PC-3 (cell line): ENCODE results near the gene HOXA10. TPM values are rescaled to one million over a fixed set of nuclear protein-coding genes. Genes with fewer than 3 reads are reported as not detected.
A peak's percentile ranks its signal among the peaks of the same experiment; 100 is the strongest.

Experiments used
- ATAC-seq: fragments of 200-7000 bp; cut with Tn5 transposase; 2 replicates; pipeline ENCODE4 v1.9.1; 2020; ENCODE audit warnings: mild to moderate bottlenecking, moderate library complexity
- BruUV-seq: library from RNA; stranded (reverse); fragments of 400-500 nt; replicated peaks from 2 replicates; lab custom pipeline; 2021; lab: Mats Ljungman, UMichigan
- CTCF ChIA-PET: fragments of 300-600 bp; sonication (Branson Sonifier 250); formaldehyde crosslinking; loops from one replicate; lab custom pipeline; 2022; ENCODE audit warnings: antibody characterized with exemption; lab: Charles Lee
- POLR2A ChIA-PET: fragments of 300-600 bp; sonication (Branson Sonifier 250); formaldehyde crosslinking; loops from one replicate; lab custom pipeline; 2022; ENCODE audit warnings: antibody characterized with exemption; ENCODE audit not compliant: unreplicated experiment; lab: Charles Lee
- DNase-seq: peaks from one replicate; pipeline ENCODE4 v3.0.0-alpha.2; 2015
- H2AFZ ChIP-seq: fragments of 300-600 bp; sonication (generic); 2 replicates; pipeline ENCODE4 v1.6.0; 2016; ENCODE audit warnings: antibody characterized with exemption, low read length
- H3F3A ChIP-seq: fragments of 300-600 bp; sonication (generic); one replicate; pipeline ENCODE4 v1.6.0; 2017; ENCODE audit warnings: antibody characterized with exemption, low read length, control low read depth, mild to moderate bottlenecking; ENCODE audit not compliant: unreplicated experiment
- H3K27ac ChIP-seq: fragments of 300-600 bp; sonication (generic); 2 replicates; pipeline ENCODE4 v1.5.1; 2016; ENCODE audit warnings: mild to moderate bottlenecking, low read length
- H3K27me3 ChIP-seq: fragments of 300-600 bp; sonication (generic); 2 replicates; pipeline ENCODE4 v1.6.1; 2016; ENCODE audit warnings: low read length, mixed read lengths
- H3K36me3 ChIP-seq: fragments of 300-600 bp; sonication (generic); 2 replicates; pipeline ENCODE4 v1.6.1; 2016; ENCODE audit warnings: low read depth, mixed run types, low read length, mixed read lengths
- H3K4me1 ChIP-seq: fragments of 300-600 bp; sonication (generic); 2 replicates; pipeline ENCODE4 v1.5.1; 2016; ENCODE audit warnings: low read length; ENCODE audit not compliant: insufficient read depth
- H3K4me2 ChIP-seq: fragments of 300-600 bp; sonication (generic); 2 replicates; pipeline ENCODE4 v1.6.0; 2016; ENCODE audit warnings: low read length
- H3K4me3 ChIP-seq: fragments of 300-600 bp; sonication (generic); 2 replicates; pipeline ENCODE4 v1.5.1; 2016; ENCODE audit warnings: mild to moderate bottlenecking, low read length, mixed read lengths
- H3K79me2 ChIP-seq: fragments of 300-600 bp; sonication (generic); 2 replicates; pipeline ENCODE4 v1.6.1; 2017; ENCODE audit warnings: low read length, mixed read lengths
- H3K9ac ChIP-seq: fragments of 300-600 bp; sonication (generic); 2 replicates; pipeline ENCODE4 v1.6.0; 2016; ENCODE audit warnings: mild to moderate bottlenecking, low read length
- H3K9me2 ChIP-seq: fragments of 300-600 bp; sonication (generic); replicated peaks from 2 replicates; pipeline ENCODE4 v1.6.1; 2016; ENCODE audit warnings: mixed run types, low read length, mixed read lengths
- H3K9me3 ChIP-seq: fragments of 300-600 bp; sonication (generic); 2 replicates; pipeline ENCODE4 v1.6.1; 2016; ENCODE audit warnings: low read length, mixed read lengths
- H4K20me1 ChIP-seq: fragments of 300-600 bp; sonication (generic); 2 replicates; pipeline ENCODE4 v1.6.1; 2016; ENCODE audit warnings: low read length, mixed read lengths
- CTCF ChIP-seq: fragments of 300-600 bp; sonication (generic); conservative IDR thresholded peaks from 2 replicates; pipeline ENCODE4 v1.5.1; 2017; ENCODE audit warnings: antibody characterized with exemption, low read depth, mild to moderate bottlenecking, low read length
- EZH2 ChIP-seq: fragments of 300-600 bp; sonication (generic); IDR thresholded peaks from one replicate; pipeline ENCODE4 v1.6.1; 2017; ENCODE audit warnings: antibody characterized with exemption, mild to moderate bottlenecking, low read length; ENCODE audit not compliant: unreplicated experiment
- EZH2phosphoT487 ChIP-seq: fragments of 300-600 bp; sonication (generic); IDR thresholded peaks from 2 replicates; pipeline ENCODE4 v1.6.1; 2018; ENCODE audit warnings: mild to moderate bottlenecking, antibody characterized with exemption, low read length, borderline replicate concordance
- intact Hi-C: fragments of 100-400 bp; cut with micrococcal nuclease; formaldehyde crosslinking; loops from 2 replicates; pipeline ENCODE4 v1.9.0; 2023
- total RNA-seq: library from RNA; depleted of rRNA; stranded (reverse); fragments of >200 nt; gene quantifications from 2 replicates; pipeline ENCODE4 v1.2.3, GENCODE V29; 2014

The HOXA10 gene
- total RNA-seq, 1 experiment from 2014 or later, result 46.1 TPM

- Histone ChIP-seq H4K20me1 (no peaks in the 10 kb centered on the region), H3K36me3 (no peaks in the 10 kb centered on the region; the same call in 1 of the 2 replicates), H3K9ac (no peak overlapping the region), H3K4me3 (no peak overlapping the region), H3K4me2 (no peak overlapping the region), H3F3A (no peaks in the 10 kb centered on the region), H3K9me3 (no peaks in the 10 kb centered on the region), H3K27ac (no peak overlapping the region), H2AFZ (no peak overlapping the region), H3K9me2 (no peaks in the 10 kb centered on the region), H3K4me1 (0 out of 2 replicates have a peak, but pooled peaks cover 4% of the 10 kb centered on the region), H3K27me3 (no peaks in the 10 kb centered on the region), H3K79me2 (peaks cover 15% of the 10 kb centered on the region; the same call in 1 of the 2 replicates)
- TF ChIP-seq EZH2phosphoT487 (no peak), CTCF (no peak), EZH2 (no peak)
- CTCF ChIA-PET, result no interaction called here
- BruUV-seq, result no TSS peak
- DNase-seq, result no peak
- intact Hi-C loops, result no loop called here
- POLR2A ChIA-PET, result interaction anchor here (0.6 kb wide), 1 partner anchor 12 kb away, joined by 4 read pairs; no protein-coding TSS in a partner anchor
- no peak for ATAC-seq
Measured at GRCh38 chr7:27123477-27124053, 50.6 kb downstream of the HOXA10 start.

- Histone ChIP-seq H3K9me3 (no peaks in the 10 kb centered on the region), H3K79me2 (peaks cover 18% of the 10 kb centered on the region; the same call in 1 of the 2 replicates), H3K36me3 (no peaks in the 10 kb centered on the region; the same call in 1 of the 2 replicates), H3K27ac (no peak overlapping the region), H4K20me1 (no peaks in the 10 kb centered on the region), H3K9ac (peak overlapping the region; percentile 51; the same call in 1 of the 2 replicates), H3K27me3 (no peaks in the 10 kb centered on the region), H3K4me3 (no peak overlapping the region; the same call in 1 of the 2 replicates), H3K4me2 (peak overlapping the region; percentile 38), H3F3A (no peaks in the 10 kb centered on the region), H3K9me2 (no peaks in the 10 kb centered on the region), H3K4me1 (0 out of 2 replicates have a peak, but pooled peaks cover under 1% of the 10 kb centered on the region), H2AFZ (0 out of 2 replicates have a peak overlapping the region, but pooled peaks have one; percentile 1)
- CTCF ChIA-PET, result no interaction called here
- POLR2A ChIA-PET, result interaction anchor here (0.6 to 0.7 kb wide), 3 partner anchors 8 to 25 kb away, joined by 3 to 5 read pairs (median 4); no protein-coding TSS in a partner anchor
- intact Hi-C loops, result no loop called here
- 0 out of 2 replicates have a peak, but pooled peaks have one; percentile 9 for ATAC-seq
- BruUV-seq, result no TSS peak
- TF ChIP-seq EZH2 (no peak), EZH2phosphoT487 (no peak), CTCF (no peak)
- DNase-seq, result no peak
Measured at GRCh38 chr7:27123007-27123476, 51.1 kb downstream of the HOXA10 start.
